ENCODE data around the gene SNX2. TPM values are rescaled to one million over a fixed set of nuclear protein-coding genes. Genes with fewer than 3 reads are reported as not detected.

SNX2 gene
- total and polyA plus RNA-seq, 9 of the 15 experiments (the other 6 are each of a cell fraction or from before 2014, with no cell fraction given), result 35.2 to 86.0 (median 58.1) TPM

DNA sequence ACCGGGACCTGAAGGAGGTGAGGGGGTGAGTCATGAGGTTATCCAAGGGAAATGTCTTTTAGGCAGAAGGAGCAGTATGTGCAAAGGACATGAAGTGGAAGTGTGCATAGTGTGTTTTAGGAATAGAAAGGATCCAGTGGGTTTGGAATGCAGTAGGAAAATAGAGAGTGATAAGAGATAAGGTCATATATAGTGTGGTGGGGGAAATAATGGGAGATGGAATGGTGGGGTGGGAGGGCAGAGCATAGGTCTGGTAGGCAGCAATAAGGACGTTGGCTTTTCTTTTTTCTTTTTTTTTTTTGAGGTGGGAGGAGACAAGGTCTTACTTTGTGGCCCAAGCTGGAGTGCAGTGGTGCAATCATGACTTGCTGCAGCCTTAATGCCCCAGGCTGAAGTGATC lies 88.4 kb downstream of the SNX2 start (continued):
- peak; percentile 56; the same call in 1 of the 2 replicates for TF ChIP-seq FOXJ2 (tag; IDR thresholded peaks at IDR 0.05)
- TF ChIP-seq, protein P1, sequence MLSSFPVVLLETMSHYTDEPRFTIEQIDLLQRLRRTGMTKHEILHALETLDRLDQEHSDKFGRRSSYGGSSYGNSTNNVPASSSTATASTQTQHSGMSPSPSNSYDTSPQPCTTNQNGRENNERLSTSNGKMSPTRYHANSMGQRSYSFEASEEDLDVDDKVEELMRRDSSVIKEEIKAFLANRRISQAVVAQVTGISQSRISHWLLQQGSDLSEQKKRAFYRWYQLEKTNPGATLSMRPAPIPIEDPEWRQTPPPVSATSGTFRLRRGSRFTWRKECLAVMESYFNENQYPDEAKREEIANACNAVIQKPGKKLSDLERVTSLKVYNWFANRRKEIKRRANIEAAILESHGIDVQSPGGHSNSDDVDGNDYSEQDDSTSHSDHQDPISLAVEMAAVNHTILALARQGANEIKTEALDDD (IDR thresholded peaks at IDR 0.05), result no peak
- TF ChIP-seq, protein P2, sequence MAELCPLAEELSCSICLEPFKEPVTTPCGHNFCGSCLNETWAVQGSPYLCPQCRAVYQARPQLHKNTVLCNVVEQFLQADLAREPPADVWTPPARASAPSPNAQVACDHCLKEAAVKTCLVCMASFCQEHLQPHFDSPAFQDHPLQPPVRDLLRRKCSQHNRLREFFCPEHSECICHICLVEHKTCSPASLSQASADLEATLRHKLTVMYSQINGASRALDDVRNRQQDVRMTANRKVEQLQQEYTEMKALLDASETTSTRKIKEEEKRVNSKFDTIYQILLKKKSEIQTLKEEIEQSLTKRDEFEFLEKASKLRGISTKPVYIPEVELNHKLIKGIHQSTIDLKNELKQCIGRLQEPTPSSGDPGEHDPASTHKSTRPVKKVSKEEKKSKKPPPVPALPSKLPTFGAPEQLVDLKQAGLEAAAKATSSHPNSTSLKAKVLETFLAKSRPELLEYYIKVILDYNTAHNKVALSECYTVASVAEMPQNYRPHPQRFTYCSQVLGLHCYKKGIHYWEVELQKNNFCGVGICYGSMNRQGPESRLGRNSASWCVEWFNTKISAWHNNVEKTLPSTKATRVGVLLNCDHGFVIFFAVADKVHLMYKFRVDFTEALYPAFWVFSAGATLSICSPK (IDR thresholded peaks at IDR 0.05; ENCODE audit: borderline replicate concordance), result no peak
- TF ChIP-seq NFATC3 (IDR thresholded peaks at IDR 0.05), result 0 out of 2 replicates have a peak, but pooled peaks have one; percentile 21
- TF ChIP-seq HDAC6 (IDR thresholded peaks at IDR 0.05; ENCODE audit: low read depth, low read length), result no peak
- TF ChIP-seq, protein P3, sequence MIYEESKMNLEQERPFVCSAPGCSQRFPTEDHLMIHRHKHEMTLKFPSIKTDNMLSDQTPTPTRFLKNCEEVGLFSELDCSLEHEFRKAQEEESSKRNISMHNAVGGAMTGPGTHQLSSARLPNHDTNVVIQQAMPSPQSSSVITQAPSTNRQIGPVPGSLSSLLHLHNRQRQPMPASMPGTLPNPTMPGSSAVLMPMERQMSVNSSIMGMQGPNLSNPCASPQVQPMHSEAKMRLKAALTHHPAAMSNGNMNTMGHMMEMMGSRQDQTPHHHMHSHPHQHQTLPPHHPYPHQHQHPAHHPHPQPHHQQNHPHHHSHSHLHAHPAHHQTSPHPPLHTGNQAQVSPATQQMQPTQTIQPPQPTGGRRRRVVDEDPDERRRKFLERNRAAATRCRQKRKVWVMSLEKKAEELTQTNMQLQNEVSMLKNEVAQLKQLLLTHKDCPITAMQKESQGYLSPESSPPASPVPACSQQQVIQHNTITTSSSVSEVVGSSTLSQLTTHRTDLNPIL (CRISPR knock-in tag; IDR thresholded peaks at IDR 0.05), result no peak
- no peak for TF ChIP-seq ZFP30 (CRISPR knock-in tag; IDR thresholded peaks at IDR 0.05; ENCODE audit: borderline replicate concordance)
- peak; percentile 87 for TF ChIP-seq MTA1 (IDR thresholded peaks at IDR 0.05; ENCODE audit: borderline replicate concordance)
- TF ChIP-seq, protein P4, sequence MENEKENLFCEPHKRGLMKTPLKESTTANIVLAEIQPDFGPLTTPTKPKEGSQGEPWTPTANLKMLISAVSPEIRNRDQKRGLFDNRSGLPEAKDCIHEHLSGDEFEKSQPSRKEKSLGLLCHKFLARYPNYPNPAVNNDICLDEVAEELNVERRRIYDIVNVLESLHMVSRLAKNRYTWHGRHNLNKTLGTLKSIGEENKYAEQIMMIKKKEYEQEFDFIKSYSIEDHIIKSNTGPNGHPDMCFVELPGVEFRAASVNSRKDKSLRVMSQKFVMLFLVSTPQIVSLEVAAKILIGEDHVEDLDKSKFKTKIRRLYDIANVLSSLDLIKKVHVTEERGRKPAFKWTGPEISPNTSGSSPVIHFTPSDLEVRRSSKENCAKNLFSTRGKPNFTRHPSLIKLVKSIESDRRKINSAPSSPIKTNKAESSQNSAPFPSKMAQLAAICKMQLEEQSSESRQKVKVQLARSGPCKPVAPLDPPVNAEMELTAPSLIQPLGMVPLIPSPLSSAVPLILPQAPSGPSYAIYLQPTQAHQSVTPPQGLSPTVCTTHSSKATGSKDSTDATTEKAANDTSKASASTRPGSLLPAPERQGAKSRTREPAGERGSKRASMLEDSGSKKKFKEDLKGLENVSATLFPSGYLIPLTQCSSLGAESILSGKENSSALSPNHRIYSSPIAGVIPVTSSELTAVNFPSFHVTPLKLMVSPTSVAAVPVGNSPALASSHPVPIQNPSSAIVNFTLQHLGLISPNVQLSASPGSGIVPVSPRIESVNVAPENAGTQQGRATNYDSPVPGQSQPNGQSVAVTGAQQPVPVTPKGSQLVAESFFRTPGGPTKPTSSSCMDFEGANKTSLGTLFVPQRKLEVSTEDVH (IDR thresholded peaks at IDR 0.05; ENCODE audit: low read depth, partially characterized antibody), result peak; percentile 40
- no peak for TF ChIP-seq SMAD1 (IDR thresholded peaks at IDR 0.05; ENCODE audit: low read depth, low read length, partially characterized antibody)
- no peak for TF ChIP-seq HNRNPH1 (optimal IDR thresholded peaks at IDR 0.05; ENCODE audit: low read depth, low read length)
- TF ChIP-seq MEIS2 (IDR thresholded peaks at IDR 0.05; ENCODE audit: partially characterized antibody), result no peak
- TF ChIP-seq, protein P5, sequence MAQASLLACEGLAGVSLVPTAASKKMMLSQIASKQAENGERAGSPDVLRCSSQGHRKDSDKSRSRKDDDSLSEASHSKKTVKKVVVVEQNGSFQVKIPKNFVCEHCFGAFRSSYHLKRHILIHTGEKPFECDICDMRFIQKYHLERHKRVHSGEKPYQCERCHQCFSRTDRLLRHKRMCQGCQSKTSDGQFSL (CRISPR knock-in tag; IDR thresholded peaks at IDR 0.05), result no peak
- TF ChIP-seq, protein P5 (tag; IDR thresholded peaks at IDR 0.05), result peak in 1 of 2 experiments; percentile 26; a peak in 1 of 4 replicates
- TF ChIP-seq, protein P6, sequence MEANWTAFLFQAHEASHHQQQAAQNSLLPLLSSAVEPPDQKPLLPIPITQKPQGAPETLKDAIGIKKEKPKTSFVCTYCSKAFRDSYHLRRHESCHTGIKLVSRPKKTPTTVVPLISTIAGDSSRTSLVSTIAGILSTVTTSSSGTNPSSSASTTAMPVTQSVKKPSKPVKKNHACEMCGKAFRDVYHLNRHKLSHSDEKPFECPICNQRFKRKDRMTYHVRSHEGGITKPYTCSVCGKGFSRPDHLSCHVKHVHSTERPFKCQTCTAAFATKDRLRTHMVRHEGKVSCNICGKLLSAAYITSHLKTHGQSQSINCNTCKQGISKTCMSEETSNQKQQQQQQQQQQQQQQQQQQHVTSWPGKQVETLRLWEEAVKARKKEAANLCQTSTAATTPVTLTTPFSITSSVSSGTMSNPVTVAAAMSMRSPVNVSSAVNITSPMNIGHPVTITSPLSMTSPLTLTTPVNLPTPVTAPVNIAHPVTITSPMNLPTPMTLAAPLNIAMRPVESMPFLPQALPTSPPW (CRISPR knock-in tag; IDR thresholded peaks at IDR 0.05), result peak; percentile 69
- no peak for TF ChIP-seq ZKSCAN8 (CRISPR knock-in tag; IDR thresholded peaks at IDR 0.05)
- TF ChIP-seq ZNF780A (CRISPR knock-in tag; IDR thresholded peaks at IDR 0.05), result no peak
- no peak for TF ChIP-seq NFIX (CRISPR knock-in tag; IDR thresholded peaks at IDR 0.05; ENCODE audit: low read depth)
- TF ChIP-seq FOXP1 (CRISPR knock-in tag; IDR thresholded peaks at IDR 0.05), result no peak
- TF ChIP-seq TAL1 (IDR thresholded peaks at IDR 0.05), result peak; percentile 92

Measured in K562 (cell line).